BJ (cell line): ENCODE measurements around the gene PISD. TPM values are rescaled to one million over a fixed set of nuclear protein-coding genes. Genes with fewer than 3 reads are reported as not detected.

Experiments used
- CTCF ChIA-PET: fragments of 350-600 bp; formaldehyde crosslinking; extraction: SDS; loops from one replicate; lab custom pipeline; 2021; ENCODE audit warnings: antibody characterized with exemption, inconsistent platforms; lab: Yijun Ruan, JAX
- POLR2A ChIA-PET: fragments of 300-600 bp; sonication (Branson Sonifier 250); formaldehyde crosslinking; extraction: SDS; loops from one replicate; lab custom pipeline; 2021; ENCODE audit warnings: antibody characterized with exemption; lab: Charles Lee
- DNase-seq: peaks from one replicate; pipeline ENCODE4 v3.0.0-alpha.2; 2011; ENCODE audit warnings: low read depth
- H3K27me3 ChIP-seq: 2 replicates; pipeline ENCODE4 v1.6.0; 2011; ENCODE audit warnings: low read length; ENCODE audit not compliant: control insufficient read depth, insufficient read depth
- H3K36me3 ChIP-seq: 2 replicates; pipeline ENCODE4 v1.5.1; 2011; ENCODE audit warnings: low read length; ENCODE audit not compliant: control insufficient read depth, insufficient read depth
- H3K4me3 ChIP-seq: 2 replicates; pipeline ENCODE4 v1.5.1; 2011; ENCODE audit warnings: low read depth, mild to moderate bottlenecking, control low read depth, low read length
- CTCF ChIP-seq: IDR thresholded peaks from 2 replicates; pipeline ENCODE4 v1.5.1; 2011; ENCODE audit warnings: low read depth, mild to moderate bottlenecking, control low read depth, inconsistent platforms, low read length, moderate library complexity; ENCODE audit not compliant: insufficient read depth
- polyA plus RNA-seq: library from polyadenylated mRNA; depleted of rRNA; stranded (reverse); fragments of >200 nt; gene quantifications from 2 replicates; pipeline ENCODE4 v1.2.3, GENCODE V29; 2011

Gene PISD
- polyA plus RNA-seq, 1 experiment, result 26.9 TPM

- H3K27me3 ChIP-seq, result no peaks in the 10 kb centered on the region
- no peak overlapping the region for H3K4me3 ChIP-seq
- TF ChIP-seq CTCF, result no peak
- POLR2A ChIA-PET, result no interaction called here
- no peak for DNase-seq
- CTCF ChIA-PET, result interaction anchor here (0.8 kb wide), 1 partner anchor 14 kb away, joined by 3 read pairs; no protein-coding TSS in a partner anchor
- no peaks in the 10 kb centered on the region for H3K36me3 ChIP-seq
These were observed 2.8 kb downstream of the PISD start for GRCh38 chr22:31659246-31659645.

- no peak for TF ChIP-seq CTCF
- ChIA-PET POLR2A (no interaction called here), CTCF (interaction anchor here (1.4 kb wide), 2 partner anchors 11 to 98 kb away, joined by 4 read pairs; no protein-coding TSS in a partner anchor)
- Histone ChIP-seq H3K27me3 (no peaks in the 10 kb centered on the region), H3K4me3 (no peak overlapping the region), H3K36me3 (no peaks in the 10 kb centered on the region)
- DNase-seq, result no peak
These were observed 7.6 kb downstream of the PISD start for GRCh38 chr22:31654408-31654807.

- Histone ChIP-seq H3K36me3 (no peaks in the 10 kb centered on the region), H3K27me3 (no peaks in the 10 kb centered on the region), H3K4me3 (no peak overlapping the region)
- no peak for TF ChIP-seq CTCF
- DNase-seq, result no peak
- POLR2A ChIA-PET, result no interaction called here
- CTCF ChIA-PET, result interaction anchor here (1.4 kb wide), 2 partner anchors 12 to 97 kb away, joined by 4 read pairs; no protein-coding TSS in a partner anchor
These were observed 8.1 kb downstream of the PISD start for GRCh38 chr22:31653944-31654343.

- no peak for DNase-seq
- Histone ChIP-seq H3K4me3 (no peak overlapping the region), H3K27me3 (no peaks in the 10 kb centered on the region), H3K36me3 (no peaks in the 10 kb centered on the region)
- POLR2A ChIA-PET, result no interaction called here
- no peak for TF ChIP-seq CTCF
- CTCF ChIA-PET, result interaction anchor here (1.4 kb wide), 1 partner anchor 97 kb away, joined by 4 read pairs; no protein-coding TSS in a partner anchor
These were observed 8.9 kb downstream of the PISD start for GRCh38 chr22:31652911-31653684.

GRCh38 chr22:31652088-31652487 lies 9.9 kb downstream of the PISD start:
- POLR2A ChIA-PET, result no interaction called here
- CTCF ChIA-PET, result no interaction called here
- Histone ChIP-seq H3K36me3 (no peaks in the 10 kb centered on the region; the same call in 1 of the 2 replicates), H3K4me3 (no peak overlapping the region), H3K27me3 (no peaks in the 10 kb centered on the region)
- DNase-seq, result no peak
- TF ChIP-seq CTCF, result no peak
